GM19468 (cell line): ENCODE measurements around the gene HJURP.
A peak's percentile ranks its signal among the peaks of the same experiment; 100 is the strongest.
"Not testable (repeated sequence)": the region's sequence is repeated elsewhere in the genome, so short reads cannot be mapped to it uniquely, and the experiment has no call there.

ENCODE experiments used
- ATAC-seq: cut with Tn5 transposase; IDR thresholded peaks from one replicate; pipeline ENCODE4 v1.9.1; 2021; ENCODE audit warnings: mild to moderate bottlenecking, moderate library complexity, moderate number of reproducible peaks; ENCODE audit not compliant: unreplicated experiment; ENCODE audit errors: extremely low read depth

The HJURP gene

GRCh38 chr2:233854241-233854981, at the start of gene HJURP:
Gene HJURP, minus strand, starts transcription at chr2:233854535. Its CDS starts 35 bp downstream, at chr2:233854500.
- ATAC-seq: peak; percentile 97

GRCh38 chr2:233901884-233902283, 47.5 kb upstream of the HJURP start:
- ATAC-seq: no peak

GRCh38 chr2:233901367-233901766, 47.0 kb upstream of the HJURP start:
- no peak for ATAC-seq

GRCh38 chr2:233896253-233896652, 41.9 kb upstream of the HJURP start:
- not testable (repeated sequence) for ATAC-seq

GRCh38 chr2:233892793-233893192, 38.5 kb upstream of the HJURP start:
- no peak for ATAC-seq

- ATAC-seq: no peak
Observed at GRCh38 chr2:233882353-233882752, 28.0 kb upstream of the HJURP start.

- ATAC-seq: not testable (repeated sequence)
Observed at GRCh38 chr2:233872125-233872524, 17.8 kb upstream of the HJURP start.

GRCh38 chr2:233871432-233871831, 17.1 kb upstream of the HJURP start:
- ATAC-seq: no peak

- ATAC-seq: no peak
Observed at GRCh38 chr2:233867993-233868532, 13.7 kb upstream of the HJURP start, which contains the start of gene MSL3B. Gene MSL3B, minus strand, starts transcription at chr2:233868386.

GRCh38 chr2:233866479-233866878, 12.1 kb upstream of the HJURP start:
- no peak for ATAC-seq

- ATAC-seq: no peak
Observed at GRCh38 chr2:233865838-233866237, 11.5 kb upstream of the HJURP start.

- ATAC-seq: no peak
Observed at GRCh38 chr2:233862261-233862768, 8.0 kb upstream of the HJURP start.

GRCh38 chr2:233858331-233858730, 4.0 kb upstream of the HJURP start:
- no peak for ATAC-seq

- ATAC-seq: no peak
Observed at GRCh38 chr2:233857511-233858141, 3.3 kb upstream of the HJURP start.

- no peak for ATAC-seq
Observed at GRCh38 chr2:233856184-233856583, 1.8 kb upstream of the HJURP start.

- no peak for ATAC-seq
Observed at GRCh38 chr2:233855345-233855744, 1.0 kb upstream of the HJURP start.

- ATAC-seq: no peak
Observed at GRCh38 chr2:233853883-233854240, 473 bp downstream of the HJURP start.

- ATAC-seq: no peak
Observed at GRCh38 chr2:233853353-233853752, 982 bp downstream of the HJURP start.

GRCh38 chr2:233852056-233852455, 2.3 kb downstream of the HJURP start:
- no peak for ATAC-seq

GRCh38 chr2:233851169-233851568, 3.2 kb downstream of the HJURP start:
- no peak for ATAC-seq

GRCh38 chr2:233850745-233851144, 3.6 kb downstream of the HJURP start:
- ATAC-seq: no peak
